Psoas muscle (tissue), 8 donors: Measurements from ENCODE around the gene DSTN. TPM values are rescaled to one million over a fixed set of nuclear protein-coding genes. Genes with fewer than 3 reads are reported as not detected.
A peak's percentile ranks its signal among the peaks of the same experiment; 100 is the strongest.

Experiments used
- ATAC-seq, 4 donors: fragments of 200-7000 bp; cut with Tn5 transposase; one replicate each; pipeline ENCODE4 v1.9.1; 2020; ENCODE audit warnings: moderate library complexity in 3 of 4, mild to moderate bottlenecking in 2 of 4
- DNase-seq, 2 donors: peaks; one replicate each; pipeline ENCODE4 v3.0.0-alpha.2; 2020
- H3K27ac ChIP-seq: fragments of 200-600 bp; one replicate; pipeline ENCODE4 v1.8.0; 2022
- H3K27me3 ChIP-seq, 3 donors: fragments of 200-600 bp in 1 of 3; one replicate each; pipeline versions ENCODE4 v1.6.1 to v1.8.0; 2013 to 2022; ENCODE audit warnings: low read length in 2 of 3, mild to moderate bottlenecking in 2 of 3, moderate library complexity in 1 of 3; ENCODE audit not compliant: insufficient read depth in 3 of 3
- H3K36me3 ChIP-seq, 2 donors: fragments of 200-600 bp in 1 of 2; one replicate each; pipeline versions ENCODE4 v1.6.1 to v1.8.0; 2013 to 2022; ENCODE audit warnings: low read depth in 1 of 2, mild to moderate bottlenecking in 1 of 2, moderate library complexity in 1 of 2; ENCODE audit not compliant: insufficient read depth in 1 of 2
- H3K4me1 ChIP-seq: fragments of 200-600 bp; one replicate; pipeline ENCODE4 v1.8.0; 2022
- H3K4me3 ChIP-seq: fragments of 200-600 bp; one replicate; pipeline ENCODE4 v1.8.0; 2022; ENCODE audit warnings: mild to moderate bottlenecking
- H3K9me3 ChIP-seq: fragments of 200-600 bp; one replicate; pipeline ENCODE4 v1.8.0; 2022
- WGBS, 3 donors: extraction: QIAGEN DNeasy Blood & Tissue Kit; methylation state at CpG; one replicate each; pipeline versions ENCODE4 v1.1.6 to v1.1.7; 2013; 5-methylcytosine and 5-hydroxymethylcytosine counted together
- intact Hi-C, 2 donors: fragments of 100-400 bp; cut with DNase I; formaldehyde crosslinking; loops; one replicate each; pipeline versions ENCODE4 v1.11.0 to v1.14.2; 2022
- polyA plus RNA-seq, 3 donors: library from polyadenylated mRNA; stranded (reverse); fragments of 200-250 nt; gene quantifications; one replicate each; pipeline ENCODE4 v1.2.3, GENCODE V29; 2013
- total RNA-seq, 4 donors: library from RNA; stranded (reverse); fragmentation: NEBNext Ultra II Directional in 2 of 4; extraction: Animal tissue kit (Norgen Biotek cat#: 25700) in 2 of 4; gene quantifications; one replicate each; pipeline versions ENCODE4 v1.2.1 to v1.2.4, GENCODE V29; 2021 to 2023
- TF ChIP-seq, protein P1 (sequence below): fragments of 200-600 bp; IDR thresholded peaks from one replicate; pipeline ENCODE4 v1.8.0; 2022; ENCODE audit warnings: antibody characterized with exemption
- donor health status: healthy with polysubstance abuse.
- donor health status: DM: no; HTN: no; CAD: no; lungs with moderate emphysema.
- donor health status: Bipolar disorder and iron deficiency.
- donor health status: healthy.
- donor health status: DM: yes; HTN: yes; CAD: no.
- donor health status: DM: no; HTN: no; CAD: no.
- donor health status: DM: no; HTN: no; CAD: no.
- donor health status: DM: yes; HTN: yes; CAD: no.

The DSTN gene
- total and polyA plus RNA-seq, 7 donors: 45.6 to 202 (median 82.3) TPM

GRCh38 chr20:17611290-17611539 lies 41.3 kb downstream of the DSTN start:
- peaks cover 6% of the 10 kb centered on the region for H3K4me1 ChIP-seq
- peaks cover 0 to 29% of the 10 kb centered on the region in 2 donors for H3K36me3 ChIP-seq
- TF ChIP-seq, protein P1, sequence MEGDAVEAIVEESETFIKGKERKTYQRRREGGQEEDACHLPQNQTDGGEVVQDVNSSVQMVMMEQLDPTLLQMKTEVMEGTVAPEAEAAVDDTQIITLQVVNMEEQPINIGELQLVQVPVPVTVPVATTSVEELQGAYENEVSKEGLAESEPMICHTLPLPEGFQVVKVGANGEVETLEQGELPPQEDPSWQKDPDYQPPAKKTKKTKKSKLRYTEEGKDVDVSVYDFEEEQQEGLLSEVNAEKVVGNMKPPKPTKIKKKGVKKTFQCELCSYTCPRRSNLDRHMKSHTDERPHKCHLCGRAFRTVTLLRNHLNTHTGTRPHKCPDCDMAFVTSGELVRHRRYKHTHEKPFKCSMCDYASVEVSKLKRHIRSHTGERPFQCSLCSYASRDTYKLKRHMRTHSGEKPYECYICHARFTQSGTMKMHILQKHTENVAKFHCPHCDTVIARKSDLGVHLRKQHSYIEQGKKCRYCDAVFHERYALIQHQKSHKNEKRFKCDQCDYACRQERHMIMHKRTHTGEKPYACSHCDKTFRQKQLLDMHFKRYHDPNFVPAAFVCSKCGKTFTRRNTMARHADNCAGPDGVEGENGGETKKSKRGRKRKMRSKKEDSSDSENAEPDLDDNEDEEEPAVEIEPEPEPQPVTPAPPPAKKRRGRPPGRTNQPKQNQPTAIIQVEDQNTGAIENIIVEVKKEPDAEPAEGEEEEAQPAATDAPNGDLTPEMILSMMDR: no peak
- no peak overlapping the region for H3K4me3 ChIP-seq
- ATAC-seq: peak in 2 of 4 donors; percentile 13 to 20
- intact Hi-C loops: no loop called here
- H3K27ac ChIP-seq: peak overlapping the region; percentile 1
- 60 to 66% (median 65%) methylated on average over 6 of the region's 6 CpGs for WGBS, 3 donors
- H3K9me3 ChIP-seq: no peaks in the 10 kb centered on the region
- no peak for DNase-seq
- H3K27me3 ChIP-seq: no peaks in the 10 kb centered on the region

GRCh38 chr20:17611540-17612286 lies 41.8 kb downstream of the DSTN start:
- Histone ChIP-seq H3K36me3 (peaks cover 0 to 29% of the 10 kb centered on the region in 2 donors), H3K4me1 (peaks cover 6% of the 10 kb centered on the region), H3K27me3 (no peaks in the 10 kb centered on the region), H3K27ac (peak overlapping the region; percentile 30), H3K4me3 (no peak overlapping the region), H3K9me3 (no peaks in the 10 kb centered on the region)
- DNase-seq: peak in 1 of 2 donors; percentile 56
- peak in 2 of 4 donors; percentile 3 to 31 for ATAC-seq
- TF ChIP-seq, protein P1: peak; percentile 34
- WGBS, 3 donors: 77 to 82% (median 82%) methylated on average over 25 to 26 of the region's 26 CpGs
- intact Hi-C loops: no loop called here

DNA sequence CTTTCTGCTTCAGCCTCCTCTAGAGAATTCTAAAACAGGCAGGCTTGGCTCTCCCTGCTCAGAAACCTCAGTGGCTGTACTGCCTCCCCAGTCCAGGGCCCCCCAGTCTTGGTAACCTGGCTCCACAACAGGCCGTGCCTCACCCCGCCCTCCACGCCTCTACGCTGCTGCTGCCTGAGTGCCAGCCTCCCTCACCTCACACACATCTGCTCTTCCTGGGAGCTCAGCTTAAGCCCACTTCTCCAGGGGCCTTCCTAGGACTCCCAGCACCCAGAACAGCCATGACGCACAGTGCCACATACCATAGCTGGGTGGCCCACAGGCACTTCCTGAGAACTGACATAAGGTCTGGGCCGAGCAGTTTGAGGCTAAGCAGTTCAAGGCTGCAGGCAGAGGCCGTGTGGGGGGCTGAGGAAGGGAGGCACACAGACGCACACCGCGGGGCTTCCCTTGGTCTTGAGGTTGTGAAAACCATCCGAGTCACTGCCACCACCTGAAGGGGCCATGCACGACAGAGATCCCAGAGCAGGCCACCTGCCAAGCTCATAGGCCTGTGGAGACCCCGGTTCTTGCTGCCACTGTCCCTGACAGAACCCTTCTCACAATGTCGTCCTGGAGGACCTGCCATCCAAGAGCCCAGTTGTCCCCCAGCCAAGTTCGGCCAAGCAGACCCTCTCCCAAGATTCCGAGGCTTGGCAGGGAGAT lies 42.6 kb downstream of the DSTN start:
- no peaks in the 10 kb centered on the region for H3K27me3 ChIP-seq
- H3K36me3 ChIP-seq: peaks cover 0 to 26% of the 10 kb centered on the region in 2 donors
- 71 to 75% (median 72%) methylated on average over 16 of the region's 16 CpGs for WGBS, 3 donors
- ATAC-seq (peak in 2 of 4 donors; percentile 4 to 6), DNase-seq (peak in 1 of 2 donors; percentile 53)
- intact Hi-C loops: no loop called here
- H3K4me1 ChIP-seq: peaks cover 6% of the 10 kb centered on the region
- peak overlapping the region; percentile 30 for H3K27ac ChIP-seq
- H3K4me3 ChIP-seq: no peak overlapping the region
- TF ChIP-seq, protein P1: no peak
- H3K9me3 ChIP-seq: no peaks in the 10 kb centered on the region

DNA sequence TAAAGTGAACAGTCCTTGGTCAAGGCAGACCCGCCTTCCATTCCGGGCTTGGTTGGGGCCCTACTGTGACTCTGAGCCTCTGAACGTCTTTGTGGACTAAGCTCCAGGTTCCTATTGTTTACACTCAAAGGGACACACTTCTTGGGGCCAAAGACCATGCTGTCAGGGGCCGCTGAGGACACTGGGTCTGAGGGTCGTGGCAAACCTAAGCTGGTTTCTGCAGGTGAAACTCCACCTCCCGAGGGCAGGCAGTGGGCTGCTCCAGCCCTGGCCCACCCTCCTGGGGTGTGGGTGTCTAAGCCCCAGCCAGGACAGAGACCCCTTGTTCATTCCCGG lies 43.1 kb downstream of the DSTN start:
- peaks cover 0 to 24% of the 10 kb centered on the region in 2 donors for H3K36me3 ChIP-seq
- no peak overlapping the region for H3K27ac ChIP-seq
- TF ChIP-seq, protein P1: no peak
- H3K27me3 ChIP-seq: no peaks in the 10 kb centered on the region
- no peak for DNase-seq
- peaks cover 6% of the 10 kb centered on the region for H3K4me1 ChIP-seq
- no peaks in the 10 kb centered on the region for H3K9me3 ChIP-seq
- intact Hi-C loops: no loop called here
- no peak for ATAC-seq
- 80 to 81% (median 81%) methylated on average over 7 of the region's 7 CpGs for WGBS, 3 donors
- H3K4me3 ChIP-seq: no peak overlapping the region
